HEK293 (cell line): ENCODE data around the gene MPG.

ENCODE experiments used
- CTCF ChIP-seq: fragments of 450-650 bp; formaldehyde crosslinking; IDR thresholded peaks from 2 replicates; pipeline ENCODE4 v1.5.1; 2016; ENCODE audit warnings: missing biosample characterization, missing genetic modification characterization
- RBAK ChIP-seq: fragments of 450-650 bp; formaldehyde crosslinking; IDR thresholded peaks from 2 replicates; pipeline ENCODE4 v1.5.1; 2016; ENCODE audit warnings: missing biosample characterization, missing genetic modification characterization
- ZNF274 ChIP-seq, 2 experiments: fragments of 200-500 bp in 1 of 2; fragments of 450-650 bp in 1 of 2; sonication (Bioruptor generic) in 1 of 2; formaldehyde crosslinking in 1 of 2; IDR thresholded peaks; 2 replicates each; pipeline versions ENCODE4 v1.5.1 to v1.6.1; 2014 to 2016; ENCODE audit warnings: borderline replicate concordance in 1 of 2, inconsistent platforms in 1 of 2, low read length in 1 of 2, missing biosample characterization in 1 of 2, missing genetic modification characterization in 1 of 2
- ZNF561 ChIP-seq: fragments of 450-650 bp; IDR thresholded peaks from 2 replicates; pipeline ENCODE4 v1.5.1; 2018; ENCODE audit warnings: missing biosample characterization, missing genetic modification characterization, borderline replicate concordance

DNA sequence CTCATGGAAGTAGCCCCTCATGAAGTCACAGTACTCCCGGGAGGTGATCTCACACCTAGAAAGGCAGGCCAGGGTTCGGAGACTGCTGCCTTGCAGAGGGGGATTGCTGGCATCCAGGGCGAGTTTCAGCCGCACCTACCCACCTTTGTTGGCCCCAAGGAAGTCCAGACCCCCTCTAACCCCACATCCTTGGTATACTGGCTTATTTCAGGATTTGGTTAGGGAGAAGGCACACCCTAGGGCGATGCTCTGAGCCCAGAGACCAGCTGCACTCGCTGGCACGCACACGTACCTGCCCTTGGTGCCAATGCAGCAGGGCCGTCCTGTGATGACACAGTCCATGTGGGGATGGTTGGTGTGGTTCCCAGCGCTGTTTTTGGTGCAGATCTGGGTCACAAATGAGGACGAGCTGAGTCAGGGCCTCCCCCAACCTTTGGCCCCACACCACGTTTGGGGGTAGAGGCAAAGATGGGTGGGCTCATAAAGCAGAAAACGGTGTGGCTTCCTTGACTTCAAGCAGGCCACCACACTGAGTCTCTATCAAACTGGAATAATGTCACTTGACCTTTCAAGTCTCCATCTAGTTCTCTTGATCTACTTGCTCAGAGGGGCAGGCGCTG, 18.5 kb upstream of the MPG start:
- TF ChIP-seq RBAK (tag by site-specific recombination), result no peak
- TF ChIP-seq CTCF (tag by site-specific recombination), result no peak
- TF ChIP-seq ZNF561 (tag by site-specific recombination), result no peak
- no peak for TF ChIP-seq ZNF274 (IDR thresholded peaks at IDR 0.05; ENCODE audit: low read length)
- TF ChIP-seq ZNF274 (tag by site-specific recombination; IDR thresholded peaks at IDR 0.05; ENCODE audit: borderline replicate concordance), result no peak
